Vagina (tissue), 2 donors: ENCODE results near the gene SQSTM1. TPM values are rescaled to one million over a fixed set of nuclear protein-coding genes. Genes with fewer than 3 reads are reported as not detected.

Experiments
- DNase-seq, 2 donors: peaks; one replicate each; pipeline ENCODE4 v3.0.0-alpha.2; 2017; ENCODE audit errors: extremely low spot score in 2 of 2
- H3K27ac ChIP-seq: fragments of 200-600 bp; sonication (generic); one replicate; pipeline ENCODE4 v1.5.1; 2019
- H3K27me3 ChIP-seq: fragments of 200-600 bp; sonication (generic); one replicate; pipeline ENCODE4 v1.5.1; 2019
- H3K36me3 ChIP-seq, 2 donors: fragments of 200-600 bp; sonication (generic); one replicate each; pipeline ENCODE4 v1.5.1; 2017 to 2019
- H3K4me1 ChIP-seq: fragments of 200-600 bp; sonication (generic); one replicate; pipeline ENCODE4 v1.5.1; 2019
- H3K4me3 ChIP-seq, 2 donors: fragments of 200-600 bp; sonication (generic); 1 replicate in 1 of 2; 2 replicates in 1 of 2; pipeline ENCODE4 v1.5.1; 2016 to 2019
- H3K9me3 ChIP-seq: fragments of 200-600 bp; sonication (generic); one replicate; pipeline ENCODE4 v1.5.1; 2019
- CTCF ChIP-seq, 3 experiments: fragments of 450-650 bp in 2 of 3; fragments of 200-600 bp in 1 of 3; sonication (generic) in 1 of 3; IDR thresholded peaks; one replicate each; pipeline ENCODE4 v1.5.1; 2017 to 2019; ENCODE audit warnings: antibody characterized with exemption in 3 of 3, mild to moderate bottlenecking in 2 of 3, moderate library complexity in 2 of 3
- POLR2A ChIP-seq, 2 donors: fragments of 450-650 bp; IDR thresholded peaks; one replicate each; pipeline ENCODE4 v1.6.1; 2017; ENCODE audit warnings: antibody characterized with exemption in 2 of 2, mild to moderate bottlenecking in 2 of 2, moderate library complexity in 2 of 2
- POLR2AphosphoS5 ChIP-seq, 2 donors: sonication (generic); formaldehyde crosslinking; IDR thresholded peaks; one replicate each; pipeline ENCODE4 v1.9.0; 2017; ENCODE audit warnings: antibody characterized with exemption in 2 of 2, mild to moderate bottlenecking in 2 of 2, low read depth in 1 of 2; ENCODE audit not compliant: insufficient read depth in 1 of 2
- intact Hi-C: fragments of 100-400 bp; cut with DNase I; formaldehyde crosslinking; loops from one replicate; pipeline ENCODE4 v1.15.1; 2023
- total RNA-seq: library from RNA; depleted of rRNA; stranded (reverse); fragments of >200 nt; gene quantifications from one replicate; pipeline ENCODE4 v1.2.3, GENCODE V29; 2016

Gene SQSTM1
- total RNA-seq, 1 donor from 2014 or later: 373 TPM

GRCh38 chr5:179791881-179792611 lies 28.7 kb upstream of the SQSTM1 start:
- Histone ChIP-seq H3K4me1 (peaks cover 41% of the 10 kb centered on the region), H3K27me3 (no peaks in the 10 kb centered on the region), H3K9me3 (no peaks in the 10 kb centered on the region), H3K27ac (peak overlapping the region; percentile 94), H3K36me3 (no peaks in the 10 kb centered on the region), H3K4me3 (no peak overlapping the region)
- intact Hi-C loops: loop anchor here (10.0 kb wide), 1 partner anchor 107 kb away; the partner anchor contains the start of gene CBY3
- TF ChIP-seq POLR2A (IDR thresholded peaks at IDR 0.05) (no peak), CTCF (IDR thresholded peaks at IDR 0.05) (no peak), POLR2AphosphoS5 (IDR thresholded peaks at IDR 0.05; ENCODE audit: insufficient read depth in 1 of 2, low read depth in 1 of 2) (no peak)
- peak in 1 of 2 donors; percentile 93 for DNase-seq

- H3K36me3 ChIP-seq: peaks cover 0 to 8% of the 10 kb centered on the region in 2 donors
- no peaks in the 10 kb centered on the region for H3K27me3 ChIP-seq
- intact Hi-C loops: loop anchor here (10.0 kb wide), 1 partner anchor 108 kb away; the partner anchor contains the start of gene CBY3
- peak overlapping the region; percentile 94 for H3K27ac ChIP-seq
- H3K9me3 ChIP-seq: no peaks in the 10 kb centered on the region
- no peak for TF ChIP-seq POLR2A (IDR thresholded peaks at IDR 0.05)
- no peak for TF ChIP-seq CTCF (IDR thresholded peaks at IDR 0.05)
- no peak for TF ChIP-seq POLR2AphosphoS5 (IDR thresholded peaks at IDR 0.05; ENCODE audit: insufficient read depth in 1 of 2, low read depth in 1 of 2)
- H3K4me1 ChIP-seq: peaks cover 45% of the 10 kb centered on the region
- no peak for DNase-seq
- H3K4me3 ChIP-seq: no peak overlapping the region
Observed at GRCh38 chr5:179792612-179793467, 27.9 kb upstream of the SQSTM1 start.

GRCh38 chr5:179793468-179794139 lies 27.1 kb upstream of the SQSTM1 start, which contains the start of gene LTC4S:
LTC4S (plus strand) TSS chr5:179793986; CDS start chr5:179794081, 95 bp downstream.
- Histone ChIP-seq H3K9me3 (no peaks in the 10 kb centered on the region), H3K4me1 (peaks cover 45% of the 10 kb centered on the region), H3K27me3 (no peaks in the 10 kb centered on the region), H3K27ac (peak within 1 kb of the TSS; percentile 94), H3K4me3 (peak within 1 kb of the TSS; percentile 24 to 55), H3K36me3 (peaks cover 0 to 15% of the 10 kb centered on the region in 2 donors)
- intact Hi-C loops: loop anchor here (10.0 kb wide), 1 partner anchor 109 kb away; the partner anchor contains the start of gene CBY3
- TF ChIP-seq CTCF (IDR thresholded peaks at IDR 0.05) (no peak), POLR2AphosphoS5 (IDR thresholded peaks at IDR 0.05; ENCODE audit: insufficient read depth in 1 of 2, low read depth in 1 of 2) (peak; percentile 9 to 44), POLR2A (IDR thresholded peaks at IDR 0.05) (peak in 1 of 2 donors; percentile 7)
- peak in 1 of 2 donors; percentile 96 for DNase-seq

- Histone ChIP-seq H3K4me3 (peak overlapping the region; percentile 24 to 55), H3K27ac (peak overlapping the region; percentile 94), H3K27me3 (no peaks in the 10 kb centered on the region), H3K4me1 (peaks cover 45% of the 10 kb centered on the region), H3K9me3 (no peaks in the 10 kb centered on the region), H3K36me3 (peaks cover 0 to 21% of the 10 kb centered on the region in 2 donors)
- TF ChIP-seq POLR2AphosphoS5 (IDR thresholded peaks at IDR 0.05; ENCODE audit: insufficient read depth in 1 of 2, low read depth in 1 of 2) (no peak), CTCF (IDR thresholded peaks at IDR 0.05) (no peak), POLR2A (IDR thresholded peaks at IDR 0.05) (no peak)
- intact Hi-C loops: loop anchor here (10.0 kb wide), 1 partner anchor 109 kb away; the partner anchor contains the start of gene CBY3
- no peak for DNase-seq
Observed at GRCh38 chr5:179794171-179794570, 26.5 kb upstream of the SQSTM1 start.
